Mammary epithelial cell (primary cell): ENCODE data around the gene NANOS2.

ENCODE experiments used
- EZH2 ChIP-seq: IDR thresholded peaks from 2 replicates; pipeline ENCODE4 v1.6.1; 2012; ENCODE audit warnings: low read length, inconsistent platforms, borderline replicate concordance
- TF ChIP-seq, protein P1 (sequence below), 2 donors: IDR thresholded peaks in 1 of 2; conservative IDR thresholded peaks in 1 of 2; 2 replicates each; pipeline ENCODE4 v1.5.1; 2011 to 2012; ENCODE audit warnings: inconsistent platforms in 2 of 2, low read length in 2 of 2, mild to moderate bottlenecking in 2 of 2, control low read depth in 1 of 2, low read depth in 1 of 2; ENCODE audit not compliant: insufficient read depth in 1 of 2; ENCODE audit errors: extremely low read depth in 1 of 2

DNA sequence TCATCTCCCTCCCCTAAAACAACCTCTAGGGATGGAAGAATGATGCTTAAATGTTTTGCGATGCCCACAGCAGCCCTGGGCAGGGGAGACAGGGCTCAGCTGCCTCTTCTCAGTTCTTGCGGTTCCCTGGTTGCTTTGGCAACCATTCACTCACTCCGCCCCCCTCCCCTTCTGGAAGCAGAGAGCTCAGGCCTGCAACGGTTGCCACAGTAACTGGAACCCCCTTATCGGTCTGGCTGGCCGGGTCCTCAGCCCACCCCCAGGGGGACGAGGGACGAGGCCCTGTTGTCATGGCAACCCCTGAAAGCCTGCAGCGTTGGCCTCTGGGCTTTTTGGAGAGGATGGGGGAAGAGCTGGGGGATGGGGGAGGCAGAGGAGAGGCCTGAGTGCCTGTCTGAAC is 39.6 kb upstream of the NANOS2 start:
- no peak for TF ChIP-seq EZH2
- TF ChIP-seq, protein P1, sequence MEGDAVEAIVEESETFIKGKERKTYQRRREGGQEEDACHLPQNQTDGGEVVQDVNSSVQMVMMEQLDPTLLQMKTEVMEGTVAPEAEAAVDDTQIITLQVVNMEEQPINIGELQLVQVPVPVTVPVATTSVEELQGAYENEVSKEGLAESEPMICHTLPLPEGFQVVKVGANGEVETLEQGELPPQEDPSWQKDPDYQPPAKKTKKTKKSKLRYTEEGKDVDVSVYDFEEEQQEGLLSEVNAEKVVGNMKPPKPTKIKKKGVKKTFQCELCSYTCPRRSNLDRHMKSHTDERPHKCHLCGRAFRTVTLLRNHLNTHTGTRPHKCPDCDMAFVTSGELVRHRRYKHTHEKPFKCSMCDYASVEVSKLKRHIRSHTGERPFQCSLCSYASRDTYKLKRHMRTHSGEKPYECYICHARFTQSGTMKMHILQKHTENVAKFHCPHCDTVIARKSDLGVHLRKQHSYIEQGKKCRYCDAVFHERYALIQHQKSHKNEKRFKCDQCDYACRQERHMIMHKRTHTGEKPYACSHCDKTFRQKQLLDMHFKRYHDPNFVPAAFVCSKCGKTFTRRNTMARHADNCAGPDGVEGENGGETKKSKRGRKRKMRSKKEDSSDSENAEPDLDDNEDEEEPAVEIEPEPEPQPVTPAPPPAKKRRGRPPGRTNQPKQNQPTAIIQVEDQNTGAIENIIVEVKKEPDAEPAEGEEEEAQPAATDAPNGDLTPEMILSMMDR (conservative IDR thresholded peaks at IDR 0.05 in 1 of 2, IDR thresholded peaks at IDR 0.05 in 1 of 2; ENCODE audit: extremely low read depth in 1 of 2, insufficient read depth in 1 of 2, low read depth in 1 of 2, low read length in 2 of 2) = no peak
